Stimulated activated CD8-positive, alpha-beta memory T cell treated with anti-CD3 and anti-CD28 coated beads, Interleukin-4, amount 100 ng/mL, for 4 hours (primary cell): ENCODE results near the gene CNOT6.
A peak's percentile ranks its signal among the peaks of the same experiment; 100 is the strongest.
"Not testable (repeated sequence)": the region's sequence is repeated elsewhere in the genome, so short reads cannot be mapped to it uniquely, and the experiment has no call there.

ENCODE experiments used
- DNase-seq, 2 donors: peaks; one replicate each; pipeline ENCODE4 v3.0.0-alpha.2; 2020; ENCODE audit warnings: low read depth in 2 of 2, low spot score in 1 of 2

CNOT6 gene

DNA sequence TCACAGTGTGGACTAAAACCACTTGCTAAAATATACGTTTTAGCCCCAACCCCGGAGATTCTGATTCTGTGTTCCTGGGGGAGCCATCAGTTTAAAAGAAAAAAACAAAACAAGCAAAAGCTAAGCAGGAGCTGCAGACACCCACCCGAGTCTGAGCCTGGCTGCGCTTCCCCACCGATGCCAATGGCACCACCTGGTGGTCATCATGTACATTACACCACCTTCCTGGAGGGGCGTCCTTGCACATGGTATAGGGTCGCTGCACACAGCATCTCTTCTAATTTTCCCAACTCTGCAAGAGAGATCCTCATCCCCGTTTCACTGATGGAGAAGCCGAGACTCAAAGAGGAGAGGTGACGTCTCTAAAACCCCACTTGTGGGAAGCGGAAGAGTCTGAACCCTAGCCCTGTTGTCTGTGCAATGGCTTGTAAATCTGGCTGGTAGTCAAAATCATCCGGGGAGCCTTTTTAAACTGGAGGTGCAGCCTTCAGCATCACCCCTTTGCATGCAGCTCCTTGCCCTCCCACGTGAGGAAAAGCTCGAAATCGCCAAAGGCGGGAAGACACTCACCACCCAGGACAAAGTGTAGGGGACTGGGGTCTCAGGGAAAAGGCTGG, 23.1 kb upstream of the CNOT6 start:
- peak in 1 of 2 donors; percentile 28 for DNase-seq

DNA sequence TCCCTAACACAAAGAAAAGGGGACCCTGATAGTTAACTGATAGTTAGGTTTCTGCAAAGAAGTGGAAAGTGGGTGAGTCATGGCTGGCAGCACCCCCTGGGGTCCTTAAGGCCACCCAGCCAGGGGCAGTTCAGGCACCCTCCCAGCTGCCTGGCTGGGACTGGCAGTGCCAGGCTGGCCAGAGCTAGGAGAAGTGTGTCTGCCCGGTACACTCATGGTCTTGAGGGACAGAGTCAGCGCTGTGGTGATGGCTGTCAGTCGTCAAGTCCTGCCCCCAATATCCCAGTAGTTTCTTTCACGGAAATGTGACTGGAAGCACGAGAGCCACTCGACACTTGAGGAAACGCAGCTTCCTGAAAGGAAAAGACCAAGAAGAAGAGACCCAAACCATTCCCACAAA, 22.3 kb upstream of the CNOT6 start:
- DNase-seq, result no peak

DNA sequence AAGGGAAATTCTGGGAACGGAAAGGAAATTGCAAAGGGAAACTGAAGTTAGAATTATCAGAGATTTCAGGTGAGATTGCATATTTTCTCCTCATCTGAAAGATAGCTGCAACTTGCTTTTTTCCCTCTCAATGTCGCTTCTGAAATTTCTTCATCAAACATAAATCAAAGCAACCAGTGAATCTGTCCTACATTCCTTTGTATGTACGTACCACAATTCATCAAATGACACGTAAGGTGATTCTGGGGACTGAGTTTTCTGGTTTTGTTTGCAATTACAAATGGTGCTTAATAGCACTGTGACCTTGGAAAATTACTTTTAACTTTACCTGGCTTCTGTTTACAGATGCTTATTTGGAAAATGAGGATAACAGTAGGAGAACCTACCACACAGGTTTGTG, 21.9 kb upstream of the CNOT6 start:
- no peak for DNase-seq

- not testable (repeated sequence) for DNase-seq
Observed at GRCh38 chr5:180473386-180473785, 20.8 kb upstream of the CNOT6 start.

GRCh38 chr5:180474569-180474968, 19.6 kb upstream of the CNOT6 start:
- DNase-seq, result no peak

DNA sequence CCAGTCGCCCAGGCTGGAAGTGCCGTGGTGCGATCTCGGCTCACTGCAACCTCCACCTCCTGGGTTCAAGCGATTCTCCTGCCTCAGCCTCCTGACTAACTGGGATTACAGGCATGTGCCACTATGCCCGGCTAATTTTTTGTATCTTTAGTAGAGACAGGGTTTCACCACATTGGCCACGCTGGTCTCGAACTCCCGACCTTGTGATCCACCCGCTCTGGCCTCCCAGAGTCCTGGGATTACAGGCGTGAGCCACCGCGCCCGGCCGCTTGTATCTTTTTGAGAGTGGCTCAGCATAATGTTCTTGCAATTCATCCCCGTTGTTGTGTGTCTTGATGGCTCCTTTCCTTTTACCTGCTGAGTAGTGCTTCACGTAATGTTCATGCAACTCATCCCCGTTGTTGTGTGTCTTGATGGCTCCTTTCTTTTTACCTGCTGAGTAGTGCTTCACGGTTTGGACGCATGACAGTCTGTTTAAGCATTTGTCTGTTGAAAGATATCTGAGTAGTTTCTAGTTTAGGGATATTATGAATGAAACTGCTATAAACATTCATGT, 18.1 kb upstream of the CNOT6 start:
- DNase-seq, result not testable (repeated sequence)

DNA sequence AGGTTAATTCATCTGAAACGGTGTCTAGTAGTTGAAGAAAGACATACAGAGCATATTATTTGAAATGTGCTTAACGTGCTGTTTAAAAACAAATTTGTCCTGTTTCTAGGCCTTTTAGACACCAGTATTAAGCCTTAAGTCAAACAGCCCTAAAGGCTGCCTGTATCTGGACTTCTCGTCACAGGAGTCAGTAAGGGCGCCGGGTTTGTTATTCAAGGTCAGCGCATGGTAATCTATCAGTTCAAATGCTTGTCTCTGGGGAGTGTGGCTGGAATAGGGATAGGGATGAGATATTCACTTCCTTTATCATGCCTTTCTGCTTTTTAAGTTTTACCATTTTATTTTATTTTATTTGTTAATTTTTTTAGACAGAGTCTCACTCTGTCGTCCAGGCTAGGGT, 9.4 kb upstream of the CNOT6 start:
- DNase-seq, result no peak

- no peak for DNase-seq
Observed at GRCh38 chr5:180486636-180487149, 7.5 kb upstream of the CNOT6 start.

DNA sequence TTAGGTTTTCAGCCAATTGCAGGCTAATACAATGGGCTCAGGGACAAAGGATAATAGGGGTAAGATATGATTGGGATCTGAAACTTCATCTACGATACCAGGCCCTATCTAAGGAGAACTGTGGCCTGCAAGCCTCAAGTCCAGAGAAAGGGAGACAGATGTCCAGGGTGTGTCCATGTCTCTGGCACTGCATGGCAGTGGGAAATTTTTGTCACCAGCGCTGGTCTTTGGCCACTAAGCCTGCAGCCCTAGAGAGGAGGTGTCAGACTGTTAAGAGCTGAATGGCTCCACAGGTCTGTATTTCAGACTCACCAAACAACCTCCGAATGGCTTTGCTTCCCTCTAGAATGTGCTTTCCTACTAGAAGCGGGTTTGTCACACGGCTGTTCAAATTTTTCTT, 6.6 kb upstream of the CNOT6 start:
- DNase-seq, result no peak

DNA sequence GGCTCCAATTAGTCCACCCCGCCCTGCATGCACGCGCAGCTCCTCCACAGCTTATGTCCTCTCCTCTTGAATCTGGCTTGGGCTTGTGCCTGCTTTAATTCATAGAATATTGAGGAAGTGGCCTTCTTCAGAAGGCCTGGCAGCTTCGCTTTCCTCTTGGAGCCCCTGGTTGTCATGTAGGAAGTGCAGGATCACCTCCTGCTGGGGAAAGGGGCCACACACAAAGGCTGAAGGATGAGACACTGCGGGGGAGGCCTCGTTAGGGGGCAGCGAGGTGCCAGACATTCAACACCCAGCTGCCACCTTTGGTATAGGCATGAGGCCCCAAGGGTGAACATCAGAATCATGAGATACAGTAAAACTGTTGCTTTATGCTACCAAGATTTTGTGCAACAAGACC, 2.7 kb upstream of the CNOT6 start:
- no peak for DNase-seq

DNA sequence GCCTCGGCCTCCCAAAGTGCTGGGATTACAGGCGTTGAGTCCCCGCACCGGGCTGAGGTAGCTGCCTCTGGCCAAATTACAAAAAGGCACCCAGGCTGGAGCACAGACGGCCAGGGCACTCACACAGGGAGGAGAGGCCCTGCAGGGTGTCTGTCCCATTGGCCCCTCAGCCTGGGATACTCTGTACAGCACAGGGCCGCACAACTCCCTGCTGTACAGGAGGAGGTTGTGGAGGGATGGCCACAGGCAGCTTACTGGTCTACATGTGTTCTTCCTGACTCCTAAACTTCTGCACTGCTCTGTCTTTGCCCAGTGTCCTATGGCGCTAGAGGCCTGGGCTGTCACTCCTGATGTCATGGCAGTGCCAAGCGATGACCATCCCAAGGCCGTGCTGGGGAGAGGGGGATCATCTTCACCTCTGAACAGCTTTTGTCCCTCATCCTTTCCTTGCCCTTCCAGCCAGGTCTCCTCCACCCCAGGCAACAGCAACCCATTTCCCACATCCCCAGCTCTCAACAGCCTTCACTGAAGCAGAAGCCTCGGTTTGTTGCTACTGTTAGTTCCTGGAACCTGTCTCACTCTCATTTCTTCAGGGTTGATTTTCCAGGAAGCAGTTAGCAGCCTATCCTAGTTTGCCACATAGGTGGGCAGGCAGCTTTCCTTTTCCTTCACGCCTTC, 1.8 kb upstream of the CNOT6 start:
- no peak for DNase-seq

DNA sequence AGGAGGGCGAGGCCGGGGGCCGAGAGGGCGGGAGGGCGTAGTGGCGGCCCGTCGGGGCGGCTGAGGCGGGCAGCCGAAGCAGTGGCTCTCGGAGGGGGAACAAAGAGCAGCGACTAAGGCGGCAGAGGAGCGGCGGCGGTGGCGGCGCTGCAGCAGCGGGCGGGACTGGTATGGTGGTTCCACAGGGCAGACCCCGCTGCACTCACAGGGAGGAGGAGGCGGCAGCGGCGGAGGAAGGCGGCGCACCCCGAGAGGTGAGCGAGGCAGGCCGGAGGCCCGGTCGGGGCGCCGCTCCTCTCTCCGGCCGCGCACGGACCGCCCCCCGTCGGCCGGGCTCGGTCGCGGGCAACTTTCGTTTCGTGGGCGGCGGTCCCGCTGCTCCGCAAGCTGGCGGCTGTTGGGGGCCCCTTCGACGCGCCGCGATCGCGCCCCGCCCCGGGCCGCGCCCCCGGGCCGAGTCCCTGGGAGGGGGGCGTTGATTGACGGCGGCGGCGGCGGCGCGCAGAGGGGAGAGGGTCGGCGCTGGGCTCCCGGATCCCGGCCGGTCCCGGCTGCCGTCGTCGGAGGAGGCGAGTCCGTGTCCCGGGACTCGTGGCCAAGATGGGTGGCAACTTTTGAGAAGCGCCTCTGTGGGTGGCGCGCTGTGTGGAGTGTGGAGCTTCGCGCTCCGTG, 467 bp downstream of the CNOT6 start:
- peak in 1 of 2 donors; percentile 22 for DNase-seq

- no peak for DNase-seq
Observed at GRCh38 chr5:180495292-180495691, 1.1 kb downstream of the CNOT6 start.

DNA sequence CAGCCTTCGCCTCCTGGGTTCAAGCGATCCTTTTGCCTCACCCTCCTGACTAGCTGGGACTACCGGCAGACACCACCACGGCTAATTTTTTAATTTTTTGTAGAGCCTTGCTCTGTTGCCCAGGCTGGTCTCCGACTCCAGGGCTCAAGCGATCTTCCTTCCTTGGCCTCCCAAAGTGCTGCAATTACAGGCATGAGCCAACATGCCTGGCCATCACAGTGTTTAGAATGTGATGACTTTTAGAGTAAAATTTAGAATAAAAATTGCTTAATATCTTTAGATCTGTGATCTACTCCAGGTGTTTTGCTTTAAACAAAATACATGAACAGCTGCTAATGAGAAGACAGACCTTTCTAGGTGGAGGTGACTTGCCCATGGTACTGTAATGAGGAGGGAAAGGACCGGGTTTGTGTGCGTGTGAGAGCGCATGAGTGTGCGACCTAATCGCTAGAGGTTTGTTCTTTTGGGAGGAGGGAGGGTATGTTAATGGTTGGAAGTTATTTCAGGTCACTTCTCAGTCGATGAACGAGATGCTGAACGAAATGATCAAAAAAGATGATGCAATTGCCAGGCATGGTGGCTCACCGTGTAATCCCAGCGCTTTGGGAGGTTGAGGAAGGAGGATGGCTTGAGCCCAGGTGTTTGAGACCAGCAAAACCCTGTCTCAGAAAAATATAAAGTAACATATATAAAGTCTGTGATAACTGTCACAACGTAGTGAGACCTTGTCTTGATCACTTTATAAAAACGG, 2.0 kb downstream of the CNOT6 start:
- no peak for DNase-seq

GRCh38 chr5:180496806-180497205, 2.6 kb downstream of the CNOT6 start:
- DNase-seq, result not testable (repeated sequence)

- not testable (repeated sequence) for DNase-seq
Observed at GRCh38 chr5:180497865-180498264, 3.7 kb downstream of the CNOT6 start.

DNA sequence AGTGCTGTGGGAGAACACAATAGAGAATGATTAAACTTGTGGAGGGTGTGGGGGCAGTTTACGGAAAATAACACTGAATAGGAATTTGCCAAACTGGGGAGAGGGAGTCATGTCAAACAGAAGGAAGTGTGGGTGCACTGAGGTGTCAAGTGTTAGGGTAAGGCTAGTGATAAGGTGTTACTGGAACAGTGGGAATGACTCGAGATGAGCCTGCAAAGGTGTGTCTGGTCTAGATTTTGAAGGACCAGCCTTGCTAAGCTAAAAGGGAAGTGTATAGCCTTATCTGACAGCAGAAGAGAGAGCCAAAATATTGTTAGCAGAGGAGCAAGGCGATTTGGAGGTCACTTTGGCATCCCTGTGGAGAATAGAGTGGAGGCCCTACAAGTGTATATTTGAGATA, 4.2 kb downstream of the CNOT6 start:
- no peak for DNase-seq

- no peak for DNase-seq
Observed at GRCh38 chr5:180499684-180500083, 5.5 kb downstream of the CNOT6 start.

- not testable (repeated sequence) for DNase-seq
Observed at GRCh38 chr5:180500300-180500699, 6.1 kb downstream of the CNOT6 start.

GRCh38 chr5:180507661-180508060, 13.5 kb downstream of the CNOT6 start:
- DNase-seq, result no peak

- no peak for DNase-seq
Observed at GRCh38 chr5:180515294-180515693, 21.1 kb downstream of the CNOT6 start.
